GM13976 (cell line): ENCODE results near the gene NME2.

ENCODE experiments used
- DNase-seq: peaks from one replicate; pipeline ENCODE4 v3.0.0; 2012; ENCODE audit warnings: low spot score
- in situ Hi-C: fragments of 300-500 bp; cut with MboI; formaldehyde crosslinking; loops from one replicate; pipeline ENCODE4 v1.12.0; 2022; ENCODE audit warnings: low sequenced_read_pairs, mixed read lengths, inconsistent platforms; ENCODE audit not compliant: unreplicated experiment
- TF ChIP-seq, protein P1 (sequence below): IDR thresholded peaks from 2 replicates; pipeline ENCODE4 v1.5.1; 2012; ENCODE audit warnings: borderline replicate concordance, mild to moderate bottlenecking; ENCODE audit not compliant: insufficient read depth; ENCODE audit errors: extremely low read depth, missing control alignments, control extremely low read depth

Gene NME2

DNA sequence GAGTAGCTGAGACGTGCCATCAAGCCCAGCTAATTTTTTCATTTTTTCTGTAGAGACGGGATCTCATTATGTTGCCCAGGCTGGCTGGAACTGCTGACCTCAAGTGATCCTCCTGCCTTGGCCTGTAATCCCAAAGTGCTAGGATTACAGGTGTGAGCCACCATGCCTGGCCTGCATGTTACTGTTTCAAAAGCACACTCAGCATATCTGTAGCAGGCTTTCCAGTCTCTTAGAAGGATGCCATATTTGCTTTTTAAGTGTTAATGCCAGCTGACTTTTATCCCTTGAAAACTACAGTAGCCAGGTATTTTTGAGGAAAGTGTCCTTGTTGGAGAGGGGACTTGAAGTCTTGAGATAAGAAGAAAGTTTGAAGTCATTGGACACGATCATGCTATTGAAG lies 30.3 kb upstream of the NME2 start:
- in situ Hi-C loops = no loop called here
- TF ChIP-seq, protein P1, sequence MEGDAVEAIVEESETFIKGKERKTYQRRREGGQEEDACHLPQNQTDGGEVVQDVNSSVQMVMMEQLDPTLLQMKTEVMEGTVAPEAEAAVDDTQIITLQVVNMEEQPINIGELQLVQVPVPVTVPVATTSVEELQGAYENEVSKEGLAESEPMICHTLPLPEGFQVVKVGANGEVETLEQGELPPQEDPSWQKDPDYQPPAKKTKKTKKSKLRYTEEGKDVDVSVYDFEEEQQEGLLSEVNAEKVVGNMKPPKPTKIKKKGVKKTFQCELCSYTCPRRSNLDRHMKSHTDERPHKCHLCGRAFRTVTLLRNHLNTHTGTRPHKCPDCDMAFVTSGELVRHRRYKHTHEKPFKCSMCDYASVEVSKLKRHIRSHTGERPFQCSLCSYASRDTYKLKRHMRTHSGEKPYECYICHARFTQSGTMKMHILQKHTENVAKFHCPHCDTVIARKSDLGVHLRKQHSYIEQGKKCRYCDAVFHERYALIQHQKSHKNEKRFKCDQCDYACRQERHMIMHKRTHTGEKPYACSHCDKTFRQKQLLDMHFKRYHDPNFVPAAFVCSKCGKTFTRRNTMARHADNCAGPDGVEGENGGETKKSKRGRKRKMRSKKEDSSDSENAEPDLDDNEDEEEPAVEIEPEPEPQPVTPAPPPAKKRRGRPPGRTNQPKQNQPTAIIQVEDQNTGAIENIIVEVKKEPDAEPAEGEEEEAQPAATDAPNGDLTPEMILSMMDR = no peak
- no peak for DNase-seq

DNA sequence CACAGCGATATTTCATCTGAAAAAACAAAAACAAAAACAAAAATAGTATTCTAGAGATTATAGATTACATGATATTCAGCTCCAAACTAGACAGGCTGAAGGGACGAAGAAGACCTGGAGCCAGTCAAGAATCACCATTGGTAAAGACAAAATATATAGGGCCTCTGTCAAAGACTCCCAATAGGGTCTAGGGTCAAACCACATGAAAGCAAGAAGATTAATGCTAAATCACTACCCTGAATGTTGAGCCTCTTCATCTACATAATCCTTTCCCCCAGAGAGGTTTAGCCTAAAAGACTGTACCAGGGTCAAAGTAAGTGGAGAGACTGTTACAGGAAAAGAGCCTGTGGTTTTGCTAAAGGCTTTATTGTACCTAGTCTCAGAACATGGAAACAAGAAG lies 23.6 kb upstream of the NME2 start:
- in situ Hi-C loops = no loop called here
- TF ChIP-seq, protein P1 = no peak
- no peak for DNase-seq

DNA sequence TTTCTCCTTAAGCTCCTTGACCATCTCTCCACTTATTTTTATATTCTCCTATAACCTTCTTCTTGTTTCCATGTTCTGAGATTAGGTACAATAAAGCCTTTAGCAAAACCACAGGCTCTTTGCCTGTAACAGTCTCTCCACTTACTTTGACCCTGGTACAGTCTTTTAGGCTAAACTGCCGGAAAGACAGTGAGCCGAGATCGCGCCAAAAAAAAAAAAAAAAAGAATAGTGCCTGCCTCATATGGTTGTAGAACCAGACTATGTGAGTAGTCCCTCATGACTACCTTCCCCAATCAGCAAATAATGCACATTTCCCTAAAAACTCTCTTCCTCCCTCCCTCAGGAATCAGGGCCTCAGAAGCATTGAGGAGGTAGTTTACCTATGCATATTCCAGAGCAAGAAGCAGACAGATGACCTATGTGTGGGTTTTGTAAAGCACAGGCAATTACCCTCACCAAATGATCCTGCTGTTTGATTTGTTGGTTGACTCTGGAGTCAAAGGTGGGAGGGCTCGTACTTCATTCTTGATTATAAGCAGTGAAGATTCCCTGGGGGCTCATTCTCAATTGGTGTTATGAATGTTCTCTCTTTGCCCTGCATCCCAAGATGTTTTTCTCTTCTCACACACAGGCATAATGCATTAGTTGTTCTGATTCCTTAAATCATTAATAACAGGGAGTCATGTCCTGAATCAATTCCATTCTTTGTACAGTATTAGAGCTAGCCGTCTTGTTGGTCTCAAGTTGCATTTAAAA lies 21.8 kb upstream of the NME2 start:
- TF ChIP-seq, protein P1 = no peak
- no peak for DNase-seq
- in situ Hi-C loops = no loop called here

DNA sequence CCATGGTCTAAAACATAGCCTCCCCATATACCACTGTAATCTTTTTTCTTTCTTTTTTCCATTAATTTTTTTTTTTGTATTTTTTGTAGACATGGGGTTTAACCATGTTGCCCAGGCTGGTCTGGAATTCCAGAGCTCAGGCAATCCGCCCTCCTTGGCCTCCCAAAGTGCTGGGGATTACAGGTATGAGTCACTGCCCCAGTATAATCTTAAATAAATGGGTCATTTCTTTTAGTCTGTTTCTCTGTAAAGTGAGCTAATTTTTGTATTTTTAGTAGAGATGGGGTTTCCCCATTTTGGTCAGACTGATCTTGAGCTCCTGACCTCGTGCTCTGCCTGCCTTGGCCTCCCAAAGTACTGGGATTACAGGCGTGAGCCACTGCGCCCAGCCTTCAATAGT lies 18.6 kb upstream of the NME2 start:
- no peak for DNase-seq
- TF ChIP-seq, protein P1 = no peak
- in situ Hi-C loops = no loop called here

DNA sequence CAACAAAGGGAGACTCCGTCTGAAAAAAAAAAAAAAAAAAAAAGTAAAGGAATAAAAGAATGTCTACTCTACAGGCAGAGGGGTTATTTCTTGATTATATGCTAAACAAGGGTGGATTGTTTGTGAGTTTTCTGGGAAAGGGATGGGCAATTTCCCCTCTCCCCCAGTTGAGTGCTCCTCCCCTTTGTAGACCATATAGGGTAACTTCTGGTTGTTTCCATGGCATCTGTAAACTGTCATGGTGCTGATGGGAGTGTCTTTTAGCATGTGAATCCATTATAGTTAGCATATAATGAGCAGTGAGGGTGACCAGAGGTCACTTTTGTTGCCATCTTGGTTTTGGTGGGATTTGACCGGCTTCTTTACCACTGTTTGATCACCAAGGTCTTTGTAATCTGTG lies 17.0 kb upstream of the NME2 start:
- in situ Hi-C loops = no loop called here
- TF ChIP-seq, protein P1 = no peak
- DNase-seq = no peak

DNA sequence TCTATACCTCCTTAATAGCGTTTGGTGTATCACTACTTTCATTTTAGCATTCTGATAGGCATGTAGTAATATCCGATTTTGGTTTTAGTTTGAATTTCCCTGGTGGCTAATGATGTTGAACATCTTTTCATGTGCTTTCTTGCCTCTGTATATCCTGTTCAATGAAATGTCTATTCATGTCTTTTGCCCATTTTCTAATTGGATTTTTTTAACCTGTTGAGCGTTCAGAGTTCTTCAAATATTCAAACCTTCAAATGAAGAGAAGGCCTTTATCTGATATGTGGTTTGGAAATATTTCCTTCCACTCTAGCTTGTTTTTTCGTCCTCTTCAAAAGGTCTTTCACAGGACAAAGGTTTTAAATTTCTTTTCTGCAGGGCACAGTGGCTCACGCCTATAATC lies 15.3 kb upstream of the NME2 start:
- TF ChIP-seq, protein P1 = no peak
- in situ Hi-C loops = loop anchor here (5.0 kb wide), 1 partner anchor 149 kb away; no protein-coding TSS in a partner anchor
- DNase-seq = no peak
